ENCODE data around the gene ALG1. TPM values are rescaled to one million over a fixed set of nuclear protein-coding genes. Genes with fewer than 3 reads are reported as not detected.
A peak's percentile ranks its signal among the peaks of the same experiment; 100 is the strongest.

Gene ALG1
- total and polyA plus RNA-seq, 2 of the 13 experiments (the other 11 are each of a cell fraction or from before 2014, with no cell fraction given) = 43.3 to 75.6 TPM

GRCh38 chr16:5032748-5033167, 38.9 kb upstream of the ALG1 start (continued):
- TF ChIP-seq, protein P1, sequence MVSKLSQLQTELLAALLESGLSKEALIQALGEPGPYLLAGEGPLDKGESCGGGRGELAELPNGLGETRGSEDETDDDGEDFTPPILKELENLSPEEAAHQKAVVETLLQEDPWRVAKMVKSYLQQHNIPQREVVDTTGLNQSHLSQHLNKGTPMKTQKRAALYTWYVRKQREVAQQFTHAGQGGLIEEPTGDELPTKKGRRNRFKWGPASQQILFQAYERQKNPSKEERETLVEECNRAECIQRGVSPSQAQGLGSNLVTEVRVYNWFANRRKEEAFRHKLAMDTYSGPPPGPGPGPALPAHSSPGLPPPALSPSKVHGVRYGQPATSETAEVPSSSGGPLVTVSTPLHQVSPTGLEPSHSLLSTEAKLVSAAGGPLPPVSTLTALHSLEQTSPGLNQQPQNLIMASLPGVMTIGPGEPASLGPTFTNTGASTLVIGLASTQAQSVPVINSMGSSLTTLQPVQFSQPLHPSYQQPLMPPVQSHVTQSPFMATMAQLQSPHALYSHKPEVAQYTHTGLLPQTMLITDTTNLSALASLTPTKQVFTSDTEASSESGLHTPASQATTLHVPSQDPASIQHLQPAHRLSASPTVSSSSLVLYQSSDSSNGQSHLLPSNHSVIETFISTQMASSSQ (IDR thresholded peaks at IDR 0.05; ENCODE audit: low read depth) = no peak
- TF ChIP-seq, protein P1 (CRISPR knock-in tag; IDR thresholded peaks at IDR 0.05; ENCODE audit: borderline replicate concordance) = peak; percentile 11; the same call in 1 of the 2 replicates
- TF ChIP-seq ZNF891 (CRISPR knock-in tag; IDR thresholded peaks at IDR 0.05) (no peak), SMYD3 (CRISPR knock-in tag; IDR thresholded peaks at IDR 0.05) (no peak), SP5 (CRISPR knock-in tag; IDR thresholded peaks at IDR 0.05; ENCODE audit: borderline replicate concordance, low read depth) (peak; percentile 37; the same call in 1 of the 2 replicates), REPIN1 (CRISPR knock-in tag; IDR thresholded peaks at IDR 0.05; ENCODE audit: borderline replicate concordance, low read depth) (0 out of 2 replicates have a peak, but pooled peaks have one; percentile 20), ZKSCAN1 (IDR thresholded peaks at IDR 0.05; ENCODE audit: low read length) (peak; percentile 34; the same call in 1 of the 2 replicates), NCOR1 (IDR thresholded peaks at IDR 0.05; ENCODE audit: borderline replicate concordance, low read length) (peak; percentile 72; the same call in 1 of the 2 replicates), ZNF30 (CRISPR knock-in tag; IDR thresholded peaks at IDR 0.05) (peak; percentile 26; the same call in 1 of the 2 replicates), TOE1 (CRISPR knock-in tag; IDR thresholded peaks at IDR 0.05) (no peak), ZSCAN29 (CRISPR knock-in tag; conservative IDR thresholded peaks at IDR 0.05) (peak; percentile 51; the same call in 1 of the 2 replicates), SOX6 (IDR thresholded peaks at IDR 0.05) (no peak), SOX6 (CRISPR knock-in tag; IDR thresholded peaks at IDR 0.05) (peak; percentile 58; the same call in 1 of the 2 replicates), SOX13 (IDR thresholded peaks at IDR 0.05) (no peak), SOX13 (CRISPR knock-in tag; conservative IDR thresholded peaks at IDR 0.05 in 1 of 2, IDR thresholded peaks at IDR 0.05 in 1 of 2) (peak in 1 of 2 experiments; percentile 53; a peak in 2 of 4 replicates), FOXA3 (CRISPR knock-in tag; IDR thresholded peaks at IDR 0.05) (peak; percentile 69), NFE2L2 (IDR thresholded peaks at IDR 0.05; ENCODE audit: low read length) (0 out of 2 replicates have a peak, but pooled peaks have one; percentile 5), TGIF2 (CRISPR knock-in tag; IDR thresholded peaks at IDR 0.05) (peak; percentile 48), CREM (IDR thresholded peaks at IDR 0.05) (peak; percentile 55; the same call in 1 of the 2 replicates), CREM (CRISPR knock-in tag; IDR thresholded peaks at IDR 0.05) (no peak), ZNF44 (CRISPR knock-in tag; IDR thresholded peaks at IDR 0.05) (0 out of 2 replicates have a peak, but pooled peaks have one; percentile 8), FOXA1 (IDR thresholded peaks at IDR 0.05) (no peak), FOXA1 (CRISPR knock-in tag; IDR thresholded peaks at IDR 0.05) (peak; percentile 82), HIVEP1 (CRISPR knock-in tag; IDR thresholded peaks at IDR 0.05) (peak; percentile 28; the same call in 1 of the 2 replicates)
- TF ChIP-seq, protein P2, sequence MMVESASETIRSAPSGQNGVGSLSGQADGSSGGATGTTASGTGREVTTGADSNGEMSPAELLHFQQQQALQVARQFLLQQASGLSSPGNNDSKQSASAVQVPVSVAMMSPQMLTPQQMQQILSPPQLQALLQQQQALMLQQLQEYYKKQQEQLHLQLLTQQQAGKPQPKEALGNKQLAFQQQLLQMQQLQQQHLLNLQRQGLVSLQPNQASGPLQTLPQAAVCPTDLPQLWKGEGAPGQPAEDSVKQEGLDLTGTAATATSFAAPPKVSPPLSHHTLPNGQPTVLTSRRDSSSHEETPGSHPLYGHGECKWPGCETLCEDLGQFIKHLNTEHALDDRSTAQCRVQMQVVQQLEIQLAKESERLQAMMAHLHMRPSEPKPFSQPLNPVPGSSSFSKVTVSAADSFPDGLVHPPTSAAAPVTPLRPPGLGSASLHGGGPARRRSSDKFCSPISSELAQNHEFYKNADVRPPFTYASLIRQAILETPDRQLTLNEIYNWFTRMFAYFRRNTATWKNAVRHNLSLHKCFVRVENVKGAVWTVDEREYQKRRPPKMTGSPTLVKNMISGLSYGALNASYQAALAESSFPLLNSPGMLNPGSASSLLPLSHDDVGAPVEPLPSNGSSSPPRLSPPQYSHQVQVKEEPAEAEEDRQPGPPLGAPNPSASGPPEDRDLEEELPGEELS (CRISPR knock-in tag; IDR thresholded peaks at IDR 0.05) = peak; percentile 85; the same call in 1 of the 2 replicates
- TF ChIP-seq, protein P3, sequence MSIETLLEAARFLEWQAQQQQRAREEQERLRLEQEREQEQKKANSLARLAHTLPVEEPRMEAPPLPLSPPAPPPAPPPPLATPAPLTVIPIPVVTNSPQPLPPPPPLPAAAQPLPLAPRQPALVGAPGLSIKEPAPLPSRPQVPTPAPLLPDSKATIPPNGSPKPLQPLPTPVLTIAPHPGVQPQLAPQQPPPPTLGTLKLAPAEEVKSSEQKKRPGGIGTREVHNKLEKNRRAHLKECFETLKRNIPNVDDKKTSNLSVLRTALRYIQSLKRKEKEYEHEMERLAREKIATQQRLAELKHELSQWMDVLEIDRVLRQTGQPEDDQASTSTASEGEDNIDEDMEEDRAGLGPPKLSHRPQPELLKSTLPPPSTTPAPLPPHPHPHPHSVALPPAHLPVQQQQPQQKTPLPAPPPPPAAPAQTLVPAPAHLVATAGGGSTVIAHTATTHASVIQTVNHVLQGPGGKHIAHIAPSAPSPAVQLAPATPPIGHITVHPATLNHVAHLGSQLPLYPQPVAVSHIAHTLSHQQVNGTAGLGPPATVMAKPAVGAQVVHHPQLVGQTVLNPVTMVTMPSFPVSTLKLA (IDR thresholded peaks at IDR 0.05) = no peak
